Endothelial cell of umbilical vein (primary cell): ENCODE data around the gene P2RY2. TPM values are rescaled to one million over a fixed set of nuclear protein-coding genes. Genes with fewer than 3 reads are reported as not detected.

Experiments
- BruUV-seq: library from RNA; stranded (reverse); fragments of 400-500 nt; replicated peaks from 2 replicates; lab custom pipeline; 2021; lab: Mats Ljungman, UMichigan
- CTCF ChIA-PET: fragments of 300-600, 350-600 bp; sonication (Branson Sonifier 250); formaldehyde crosslinking; loops from one replicate; lab custom pipeline; 2021; ENCODE audit warnings: antibody characterized with exemption, inconsistent platforms; lab: Charles Lee
- POLR2A ChIA-PET: fragments of 300-600, 350-600 bp; sonication (Branson Sonifier 250); formaldehyde crosslinking; loops from one replicate; lab custom pipeline; 2021; ENCODE audit warnings: antibody characterized with exemption, inconsistent platforms; lab: Charles Lee
- DNase-seq: peaks from one replicate; pipeline ENCODE4 v3.0.0-alpha.2; 2011; ENCODE audit warnings: low read depth, low spot score
- FAIRE-seq: peaks from 2 replicates; lab custom pipeline; 2011; peaks lifted over from hg19 to GRCh38; lab: Jason Lieb, UNC
- H2AFZ ChIP-seq: 2 replicates; pipeline ENCODE4 v1.6.0; 2012; ENCODE audit warnings: low read depth, low read length, control low read depth, inconsistent platforms
- H3K27ac ChIP-seq: 2 replicates; pipeline ENCODE4 v1.5.1; 2011; ENCODE audit warnings: low read depth, mild to moderate bottlenecking, control low read depth, low read length, moderate library complexity; ENCODE audit not compliant: insufficient read depth
- H3K27me3 ChIP-seq, 2 experiments: 2 replicates each; pipeline versions ENCODE4 v1.6.0 to v1.6.1; 2011; ENCODE audit warnings: low read length in 2 of 2, mixed read lengths in 1 of 2; ENCODE audit not compliant: control insufficient read depth in 2 of 2, insufficient read depth in 2 of 2
- H3K36me3 ChIP-seq, 2 experiments: 2 replicates in 1 of 2; 3 replicates in 1 of 2; pipeline ENCODE4 v1.5.1; 2011; ENCODE audit warnings: low read length in 2 of 2, mild to moderate bottlenecking in 1 of 2, moderate library complexity in 1 of 2; ENCODE audit not compliant: control insufficient read depth in 2 of 2, insufficient read depth in 2 of 2; ENCODE audit errors: extremely low read depth in 1 of 2
- H3K4me1 ChIP-seq: 3 replicates; pipeline ENCODE4 v1.5.1; 2011; ENCODE audit warnings: mild to moderate bottlenecking, low read length; ENCODE audit not compliant: control insufficient read depth, insufficient read depth; ENCODE audit errors: extremely low read depth
- H3K4me2 ChIP-seq: 2 replicates; pipeline ENCODE4 v1.6.1; 2011; ENCODE audit warnings: low read length, control low read depth, mixed read lengths; ENCODE audit not compliant: insufficient read depth
- H3K4me3 ChIP-seq, 3 experiments: fragments of 200-600 bp in 1 of 3; sonication (generic), shearing (Covaris generic) in 1 of 3; replicated peaks in 1 of 3; 2 replicates each; pipeline ENCODE4 v1.5.1; 2011 to 2016; ENCODE audit warnings: control low read depth in 3 of 3, low read length in 3 of 3, mild to moderate bottlenecking in 2 of 3, inconsistent platforms in 1 of 3, low read depth in 1 of 3, moderate library complexity in 1 of 3; ENCODE audit not compliant: insufficient read depth in 1 of 3
- H3K79me2 ChIP-seq: 2 replicates; pipeline ENCODE4 v1.6.0; 2012; ENCODE audit warnings: low read length, inconsistent platforms; ENCODE audit not compliant: control insufficient read depth, insufficient read depth
- H3K9ac ChIP-seq: replicated peaks from 2 replicates; pipeline ENCODE3; 2011; ENCODE audit warnings: low read length, control low read depth; ENCODE audit not compliant: insufficient read depth; ENCODE audit errors: extremely low read depth
- H3K9me1 ChIP-seq: replicated peaks from 3 replicates; pipeline ENCODE4 v1.6.0; 2011; ENCODE audit warnings: mild to moderate bottlenecking, low read length; ENCODE audit not compliant: control insufficient read depth, insufficient read depth; ENCODE audit errors: extremely low read depth
- H3K9me3 ChIP-seq: replicated peaks from 2 replicates; pipeline ENCODE4 v1.5.1; 2012; ENCODE audit warnings: low read length, inconsistent platforms; ENCODE audit not compliant: control insufficient read depth, insufficient read depth
- H4K20me1 ChIP-seq: replicated peaks from 2 replicates; pipeline ENCODE3; 2011; ENCODE audit warnings: mild to moderate bottlenecking, low read length; ENCODE audit not compliant: control insufficient read depth, insufficient read depth; ENCODE audit errors: extremely low read depth
- CTCF ChIP-seq, 2 donors: IDR thresholded peaks; 1 replicate in 1 of 2; 2 replicates in 1 of 2; pipeline ENCODE4 v1.5.1; 2011; ENCODE audit warnings: low read length in 2 of 2, mild to moderate bottlenecking in 2 of 2, moderate library complexity in 2 of 2, control low read depth in 1 of 2, inconsistent platforms in 1 of 2, low read depth in 1 of 2; ENCODE audit not compliant: insufficient read depth in 1 of 2; ENCODE audit errors: extremely low read depth in 1 of 2
- EZH2 ChIP-seq: IDR thresholded peaks from 2 replicates; pipeline ENCODE4 v1.6.1; 2012; ENCODE audit warnings: borderline replicate concordance, low read depth, mild to moderate bottlenecking, moderate library complexity, low read length, inconsistent platforms; ENCODE audit not compliant: severe bottlenecking
- FOS ChIP-seq: IDR thresholded peaks from 2 replicates; pipeline ENCODE4 v1.6.1; 2011; ENCODE audit warnings: mild to moderate bottlenecking, low read length, moderate library complexity, borderline replicate concordance; ENCODE audit not compliant: insufficient read depth
- GATA2 ChIP-seq: IDR thresholded peaks from 2 replicates; pipeline ENCODE4 v1.7.0; 2011; ENCODE audit warnings: low read depth, mild to moderate bottlenecking, moderate library complexity, mixed read lengths, low read length; ENCODE audit not compliant: insufficient read length, insufficient read depth
- JUN ChIP-seq: IDR thresholded peaks from 2 replicates; pipeline ENCODE4 v1.6.1; 2011; ENCODE audit warnings: borderline replicate concordance, low read depth; ENCODE audit not compliant: insufficient read length, insufficient read depth
- MAX ChIP-seq: IDR thresholded peaks from 2 replicates; pipeline ENCODE4 v1.6.1; 2011; ENCODE audit not compliant: insufficient read depth, insufficient read length
- MYC ChIP-seq: IDR thresholded peaks from one replicate; pipeline ENCODE4 v1.6.1; 2011; ENCODE audit warnings: mild to moderate bottlenecking, low read depth, low read length
- POLR2A ChIP-seq: IDR thresholded peaks from 2 replicates; pipeline ENCODE4 v1.6.1; 2012; ENCODE audit warnings: low read depth, mild to moderate bottlenecking, control low read depth, low read length
- POLR2AphosphoS5 ChIP-seq: IDR thresholded peaks from 2 replicates; pipeline ENCODE4 v1.6.1; 2012; ENCODE audit warnings: low read depth, mild to moderate bottlenecking, control low read depth, low read length, moderate library complexity; ENCODE audit not compliant: insufficient read depth
- dilution Hi-C: fragments of 300-500 bp; cut with MboI; formaldehyde crosslinking; loops from one replicate; pipeline ENCODE4 v1.15.0; 2019; ENCODE audit warnings: low sequenced_read_pairs; ENCODE audit not compliant: extremely low pct_ligation_motif_present
- intact Hi-C: fragments of 100-400 bp; cut with micrococcal nuclease; formaldehyde crosslinking; loops from one replicate; pipeline ENCODE4 v1.10.0; 2022
- polyA plus RNA-seq, 4 experiments: library from polyadenylated mRNA; depleted of rRNA in 3 of 4; stranded (reverse) in 3 of 4; unstranded in 1 of 4; fragments of >200 nt; gene quantifications; 2 replicates each; pipeline versions ENCODE4 v1.2.1 to v1.2.3, GENCODE V29; 2011 to 2012; ENCODE audit warnings: missing spikeins in 1 of 4
- total RNA-seq: library from RNA; stranded (reverse); gene quantifications from 2 replicates; pipeline ENCODE4 v1.2.3, GENCODE V29; 2021

The P2RY2 gene
- total and polyA plus RNA-seq, 2 donors (not counting 3 experiments of a cell fraction or from before 2014, with no cell fraction given), result 4.8 to 5.6 TPM

GRCh38 chr11:73221451-73221850, 3.4 kb downstream of the P2RY2 start:
- CTCF ChIA-PET, result interaction anchor here (1.0 to 2.9 kb wide), 2 partner anchors 14 to 15 kb away, joined by 3 to 18 read pairs; no protein-coding TSS in a partner anchor
- no peaks in the 10 kb centered on the region for H3K79me2 ChIP-seq

GRCh38 chr11:73221996-73222395, 3.9 kb downstream of the P2RY2 start:
- no peaks in the 10 kb centered on the region for H3K4me1 ChIP-seq
- DNase-seq (no peak), FAIRE-seq (no peak)
- H3K36me3 ChIP-seq, result no peaks in the 10 kb centered on the region
- dilution Hi-C loops, result no loop called here
- no peaks in the 10 kb centered on the region for H3K27me3 ChIP-seq
- H3K79me2 ChIP-seq, result no peaks in the 10 kb centered on the region
- intact Hi-C loops, result no loop called here
- no peak overlapping the region for H3K4me3 ChIP-seq
- no peak for TF ChIP-seq CTCF (IDR thresholded peaks at IDR 0.05; ENCODE audit: extremely low read depth in 1 of 2, insufficient read depth in 1 of 2, low read depth in 1 of 2, low read length in 2 of 2)
- no peak for TF ChIP-seq POLR2AphosphoS5
- TF ChIP-seq MAX, result no peak
- TF ChIP-seq GATA2, result no peak
- TF ChIP-seq JUN, result no peak
- TF ChIP-seq POLR2A, result no peak
- no peak for TF ChIP-seq MYC
- TF ChIP-seq EZH2, result no peak
- no peak for TF ChIP-seq FOS
- no peak overlapping the region for H3K27ac ChIP-seq
- ChIA-PET POLR2A (no interaction called here), CTCF (no interaction called here)
- no peak overlapping the region for H3K4me2 ChIP-seq
- no TSS peak for BruUV-seq
- H4K20me1 ChIP-seq, result no peaks in the 10 kb centered on the region
- H3K9me1 ChIP-seq, result no peaks in the 10 kb centered on the region
- no peak overlapping the region for H3K9ac ChIP-seq
- H2AFZ ChIP-seq, result no peak overlapping the region
- H3K9me3 ChIP-seq, result no peaks in the 10 kb centered on the region

More at GRCh38 chr11:73221451-73221850, 3.4 kb downstream of the P2RY2 start:
- no peak for TF ChIP-seq MAX
- TF ChIP-seq GATA2, result no peak
- TF ChIP-seq MYC, result no peak
- no peaks in the 10 kb centered on the region for H3K9me3 ChIP-seq
- FAIRE-seq (no peak), DNase-seq (no peak)
- H4K20me1 ChIP-seq, result no peaks in the 10 kb centered on the region
- intact Hi-C loops (no loop called here), dilution Hi-C loops (no loop called here)
- no peaks in the 10 kb centered on the region for H3K4me1 ChIP-seq
- POLR2A ChIA-PET, result no interaction called here
- H3K9ac ChIP-seq, result no peak overlapping the region
- H3K9me1 ChIP-seq, result no peaks in the 10 kb centered on the region
- H2AFZ ChIP-seq, result no peak overlapping the region
- H3K36me3 ChIP-seq, result no peaks in the 10 kb centered on the region
- H3K4me3 ChIP-seq, result no peak overlapping the region
- no peak overlapping the region for H3K4me2 ChIP-seq
- H3K27me3 ChIP-seq, result no peaks in the 10 kb centered on the region
- no peak overlapping the region for H3K27ac ChIP-seq
- BruUV-seq, result no TSS peak
